Measurements from ENCODE around the gene CDH4. TPM values are rescaled to one million over a fixed set of nuclear protein-coding genes. Genes with fewer than 3 reads are reported as not detected.

CDH4 gene
- polyA plus RNA-seq, 1 donor (not counting 4 experiments of a cell fraction or from before 2014, with no cell fraction given): 2.2 TPM

- DNase-seq (ENCODE audit: low read depth, low spot score): no peak
- no peak for FAIRE-seq
Measured at GRCh38 chr20:61532736-61533135, 280.7 kb downstream of the CDH4 start.

GRCh38 chr20:61533231-61533631 is 281.2 kb downstream of the CDH4 start:
- H3K79me2 ChIP-seq (ENCODE audit: control insufficient read depth, insufficient read depth, low read length): no peaks in the 10 kb centered on the region
- H3K4me2 ChIP-seq (ENCODE audit: control insufficient read depth, extremely low read depth, insufficient read depth, low read depth, low read length): no peak overlapping the region
- no peaks in the 10 kb centered on the region for H3K27me3 ChIP-seq (ENCODE audit: control insufficient read depth, extremely low read depth, insufficient read depth, low read length)
- H3K4me3 ChIP-seq (ENCODE audit: control insufficient read depth in 2 of 3, extremely low read depth in 1 of 3, insufficient read depth in 2 of 3, low read depth in 1 of 3, low read length in 3 of 3): no peak overlapping the region
- no peak overlapping the region for H3K27ac ChIP-seq (ENCODE audit: control insufficient read depth, insufficient read depth, low read length)
- H3K9me3 ChIP-seq (ENCODE audit: control insufficient read depth, low read depth, low read length): no peaks in the 10 kb centered on the region
- FAIRE-seq (no peak), DNase-seq (ENCODE audit: low read depth, low spot score) (no peak)
- no peaks in the 10 kb centered on the region for H3K9me1 ChIP-seq (ENCODE audit: control insufficient read depth, extremely low read depth, insufficient read depth, low read length)
- peaks cover 0 to 3% of the 10 kb centered on the region in 2 experiments for H3K36me3 ChIP-seq (ENCODE audit: control insufficient read depth in 2 of 2, extremely low read depth in 1 of 2, insufficient read depth in 2 of 2, low read length in 2 of 2)
- no peak overlapping the region for H2AFZ ChIP-seq (ENCODE audit: control insufficient read depth, low read length)
- H4K20me1 ChIP-seq (ENCODE audit: control insufficient read depth, extremely low read depth, insufficient read depth, low read length): peaks cover 22% of the 10 kb centered on the region
- H3K9ac ChIP-seq (ENCODE audit: control insufficient read depth, extremely low read depth, insufficient read depth, low read length): no peak overlapping the region
- TF ChIP-seq CTCF (optimal IDR thresholded peaks at IDR 0.05 in 1 of 3, IDR thresholded peaks at IDR 0.05 in 1 of 3, conservative IDR thresholded peaks at IDR 0.05 in 1 of 3; ENCODE audit: extremely low read depth in 1 of 3, insufficient read depth in 2 of 3, low read length in 3 of 3) (no peak), EZH2 (IDR thresholded peaks at IDR 0.05; ENCODE audit: low read length) (no peak)
- dilution Hi-C loops (cut with MboI; ENCODE audit: extremely low pct_ligation_motif_present, low sequenced_read_pairs): no loop called here
- peaks cover 25% of the 10 kb centered on the region for H3K4me1 ChIP-seq (ENCODE audit: control insufficient read depth, extremely low read depth, insufficient read depth, low read length)

More at GRCh38 chr20:61532736-61533135, 280.7 kb downstream of the CDH4 start:
- no peak for TF ChIP-seq EZH2 (IDR thresholded peaks at IDR 0.05; ENCODE audit: low read length)
- no peak for TF ChIP-seq CTCF (optimal IDR thresholded peaks at IDR 0.05 in 1 of 3, IDR thresholded peaks at IDR 0.05 in 1 of 3, conservative IDR thresholded peaks at IDR 0.05 in 1 of 3; ENCODE audit: extremely low read depth in 1 of 3, insufficient read depth in 2 of 3, low read length in 3 of 3)
- Histone ChIP-seq H3K36me3 (ENCODE audit: control insufficient read depth in 2 of 2, extremely low read depth in 1 of 2, insufficient read depth in 2 of 2, low read length in 2 of 2) (peaks cover 0 to 3% of the 10 kb centered on the region in 2 experiments), H3K9ac (ENCODE audit: control insufficient read depth, extremely low read depth, insufficient read depth, low read length) (no peak overlapping the region), H3K4me1 (ENCODE audit: control insufficient read depth, extremely low read depth, insufficient read depth, low read length) (peaks cover 25% of the 10 kb centered on the region), H3K4me2 (ENCODE audit: control insufficient read depth, extremely low read depth, insufficient read depth, low read depth, low read length) (no peak overlapping the region), H3K27ac (ENCODE audit: control insufficient read depth, insufficient read depth, low read length) (no peak overlapping the region), H4K20me1 (ENCODE audit: control insufficient read depth, extremely low read depth, insufficient read depth, low read length) (peaks cover 22% of the 10 kb centered on the region), H3K27me3 (ENCODE audit: control insufficient read depth, extremely low read depth, insufficient read depth, low read length) (no peaks in the 10 kb centered on the region), H2AFZ (ENCODE audit: control insufficient read depth, low read length) (no peak overlapping the region), H3K9me3 (ENCODE audit: control insufficient read depth, low read depth, low read length) (no peaks in the 10 kb centered on the region), H3K9me1 (ENCODE audit: control insufficient read depth, extremely low read depth, insufficient read depth, low read length) (no peaks in the 10 kb centered on the region), H3K4me3 (ENCODE audit: control insufficient read depth in 2 of 3, extremely low read depth in 1 of 3, insufficient read depth in 2 of 3, low read depth in 1 of 3, low read length in 3 of 3) (no peak overlapping the region), H3K79me2 (ENCODE audit: control insufficient read depth, insufficient read depth, low read length) (no peaks in the 10 kb centered on the region)
- dilution Hi-C loops (cut with MboI; ENCODE audit: extremely low pct_ligation_motif_present, low sequenced_read_pairs): no loop called here

Measured in keratinocyte (primary cell).